ENCODE results near the gene BIRC6. TPM values are rescaled to one million over a fixed set of nuclear protein-coding genes. Genes with fewer than 3 reads are reported as not detected.

Gene BIRC6
- total RNA-seq, 3 donors from 2014 or later = 66.6 to 68.4 (median 67.7) TPM

DNA sequence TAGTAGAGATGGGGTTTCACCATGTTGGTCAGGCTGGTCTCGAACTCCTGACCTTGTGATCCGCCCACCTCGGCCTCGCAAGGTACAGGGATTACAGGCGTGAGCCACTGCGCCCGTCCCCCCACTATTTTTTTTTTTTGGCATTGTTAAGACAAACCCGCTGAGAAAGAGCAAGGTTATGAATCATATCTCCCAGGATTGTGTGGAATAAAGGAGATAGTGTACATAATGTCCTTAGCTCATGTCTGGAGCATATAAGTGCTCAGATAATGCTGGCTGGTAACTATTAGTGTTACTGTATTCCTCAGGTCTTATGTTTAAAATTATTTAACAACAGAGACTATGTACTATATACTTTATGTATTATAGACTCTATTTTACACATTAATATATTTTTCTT lies 307.0 kb downstream of the BIRC6 start:
- ATAC-seq (no peak), DNase-seq (no peak)
- Mint-ChIP-seq H3K27me3 (ENCODE audit: low read depth) (no peaks in the 10 kb centered on the region), H3K36me3 (ENCODE audit: insufficient read depth) (peaks cover 35% of the 10 kb centered on the region), H3K4me3 (no peak overlapping the region), H3K9me3 (no peaks in the 10 kb centered on the region), H3K4me1 (ENCODE audit: low read depth) (peaks cover 4% of the 10 kb centered on the region)

- H3K4me1 Mint-ChIP-seq (ENCODE audit: low read depth) = no peaks in the 10 kb centered on the region
- ATAC-seq = no peak
- no peaks in the 10 kb centered on the region for H3K9me3 Mint-ChIP-seq
- no peak overlapping the region for H3K4me3 Mint-ChIP-seq
- H3K27me3 Mint-ChIP-seq (ENCODE audit: low read depth) = no peaks in the 10 kb centered on the region
- peaks cover 19% of the 10 kb centered on the region for H3K36me3 Mint-ChIP-seq (ENCODE audit: insufficient read depth)
- DNase-seq = no peak
These were observed 309.9 kb downstream of the BIRC6 start for GRCh38 chr2:32666704-32667103.

DNA sequence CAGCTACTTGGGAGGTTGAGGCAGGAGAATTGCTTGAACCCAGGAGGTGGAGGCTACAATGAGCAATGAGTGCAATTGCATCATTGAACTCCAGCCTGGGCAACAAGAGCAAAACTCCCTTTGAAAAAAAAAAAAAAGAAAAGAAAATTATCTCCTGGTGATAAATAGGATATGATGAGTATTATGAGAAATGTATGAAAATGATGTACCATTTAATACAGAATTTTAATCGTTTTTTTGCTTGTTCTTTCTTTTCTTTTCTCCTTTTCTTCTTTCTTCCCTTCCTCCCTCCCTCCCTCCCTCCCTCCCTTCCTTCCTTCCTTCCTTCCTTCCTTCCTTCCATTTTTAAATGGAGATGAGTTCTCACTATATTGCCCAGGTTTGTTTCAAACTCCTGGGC lies 311.4 kb downstream of the BIRC6 start:
- Mint-ChIP-seq H3K9me3 (no peaks in the 10 kb centered on the region), H3K4me1 (ENCODE audit: low read depth) (no peaks in the 10 kb centered on the region), H3K27me3 (ENCODE audit: low read depth) (no peaks in the 10 kb centered on the region), H3K4me3 (no peak overlapping the region), H3K36me3 (ENCODE audit: insufficient read depth) (peaks cover 19% of the 10 kb centered on the region)
- DNase-seq (no peak), ATAC-seq (no peak)

Other genes starting within 250 kb of the BIRC6 start
- gene SLC30A6, start 191.2 kb upstream of the BIRC6 start, total RNA-seq = 10 to 100 TPM; 23.5 to 30.7 (median 23.5) TPM
- gene NLRC4, start 92.1 kb upstream of the BIRC6 start, total RNA-seq = not detected
- 10 to 100 TPM; 36.2 to 37.0 (median 36.6) TPM for gene YIPF4, start 79.1 kb upstream of the BIRC6 start, total RNA-seq